Measurements from ENCODE around the gene FAM9C.
"Not testable (repeated sequence)": the region's sequence is repeated elsewhere in the genome, so short reads cannot be mapped to it uniquely, and the experiment has no call there.

The FAM9C gene

GRCh38 chrX:13088156-13088487, 43.7 kb upstream of the FAM9C start:
- TF ChIP-seq CTCF (IDR thresholded peaks at IDR 0.05; ENCODE audit: low read length, missing control alignments) = no peak
- no peak for DNase-seq (ENCODE audit: low read depth)
- H3K4me3 ChIP-seq (replicated peaks; ENCODE audit: low read depth, low read length) = no peak overlapping the region

GRCh38 chrX:13087322-13088155, 43.1 kb upstream of the FAM9C start:
- no peak overlapping the region for H3K4me3 ChIP-seq (replicated peaks; ENCODE audit: low read depth, low read length)
- no peak for TF ChIP-seq CTCF (IDR thresholded peaks at IDR 0.05; ENCODE audit: low read length, missing control alignments)
- DNase-seq (ENCODE audit: low read depth) = peak; percentile 78

GRCh38 chrX:13086793-13087321, 42.4 kb upstream of the FAM9C start:
- H3K4me3 ChIP-seq (replicated peaks; ENCODE audit: low read depth, low read length); DNase-seq (ENCODE audit: low read depth): not testable (repeated sequence)

- no peak for TF ChIP-seq CTCF (IDR thresholded peaks at IDR 0.05; ENCODE audit: low read length, missing control alignments)
- H3K4me3 ChIP-seq (replicated peaks; ENCODE audit: low read depth, low read length) = no peak overlapping the region
- no peak for DNase-seq (ENCODE audit: low read depth)
These were observed 41.7 kb upstream of the FAM9C start for GRCh38 chrX:13086076-13086475.

- no peak for DNase-seq (ENCODE audit: low read depth)
- H3K4me3 ChIP-seq (replicated peaks; ENCODE audit: low read depth, low read length) = no peak overlapping the region
- TF ChIP-seq CTCF (IDR thresholded peaks at IDR 0.05; ENCODE audit: low read length, missing control alignments) = no peak
These were observed 41.1 kb upstream of the FAM9C start for GRCh38 chrX:13085526-13085925.

GRCh38 chrX:13084611-13085010, 40.2 kb upstream of the FAM9C start:
- H3K4me3 ChIP-seq (replicated peaks; ENCODE audit: low read depth, low read length) = no peak overlapping the region
- no peak for DNase-seq (ENCODE audit: low read depth)
- TF ChIP-seq CTCF (IDR thresholded peaks at IDR 0.05; ENCODE audit: low read length, missing control alignments) = no peak

GRCh38 chrX:13083755-13084326, 39.4 kb upstream of the FAM9C start:
- DNase-seq (ENCODE audit: low read depth); H3K4me3 ChIP-seq (replicated peaks; ENCODE audit: low read depth, low read length): not testable (repeated sequence)

All from fibroblast of pulmonary artery (primary cell).